Epithelial cell of prostate (primary cell): ENCODE results near the gene PSAT1.

Experiments
- DNase-seq: peaks from one replicate; pipeline ENCODE4 v3.0.0-alpha.2; 2011; ENCODE audit warnings: low read depth, low spot score
- H3K27ac ChIP-seq: fragments of 450-650 bp; 2 replicates; pipeline ENCODE4 v1.5.1; 2017; ENCODE audit warnings: mild to moderate bottlenecking

Gene PSAT1

DNA sequence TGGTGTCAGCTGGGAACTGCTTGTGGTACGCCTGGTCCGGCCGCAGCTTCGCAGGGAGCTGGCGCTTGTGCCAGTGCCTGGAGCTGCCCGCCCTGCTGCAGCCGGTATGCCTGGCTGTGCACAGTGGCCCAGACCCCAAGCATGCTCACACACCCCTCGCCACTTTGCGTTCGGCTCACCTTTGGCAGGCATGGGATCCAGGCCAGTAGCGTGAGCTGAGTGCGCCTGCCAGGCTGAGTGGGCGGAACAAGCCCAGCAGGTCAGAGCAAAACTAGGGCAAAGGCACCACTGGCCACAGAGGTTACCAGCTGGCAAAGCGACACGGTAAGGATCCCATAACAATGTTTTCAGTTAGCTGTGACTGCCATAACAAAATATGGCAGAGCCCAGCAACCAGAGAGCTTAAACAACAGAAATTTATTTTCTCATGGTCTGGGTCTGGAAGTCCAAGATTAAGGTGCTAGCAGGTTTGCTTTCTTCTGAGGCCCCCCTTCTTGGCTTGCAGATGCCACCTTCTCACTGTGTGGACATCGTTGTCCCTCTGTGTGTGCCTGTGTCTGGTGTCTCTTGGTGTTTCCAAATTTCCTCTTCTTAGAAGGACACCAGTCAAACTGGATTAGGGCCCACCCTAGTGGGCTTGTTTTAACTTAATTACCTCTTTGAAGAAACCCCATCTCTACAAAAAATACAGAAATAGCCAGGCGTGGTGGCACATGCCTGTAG, 61.6 kb downstream of the PSAT1 start:
- no peak overlapping the region for H3K27ac ChIP-seq
- no peak for DNase-seq

DNA sequence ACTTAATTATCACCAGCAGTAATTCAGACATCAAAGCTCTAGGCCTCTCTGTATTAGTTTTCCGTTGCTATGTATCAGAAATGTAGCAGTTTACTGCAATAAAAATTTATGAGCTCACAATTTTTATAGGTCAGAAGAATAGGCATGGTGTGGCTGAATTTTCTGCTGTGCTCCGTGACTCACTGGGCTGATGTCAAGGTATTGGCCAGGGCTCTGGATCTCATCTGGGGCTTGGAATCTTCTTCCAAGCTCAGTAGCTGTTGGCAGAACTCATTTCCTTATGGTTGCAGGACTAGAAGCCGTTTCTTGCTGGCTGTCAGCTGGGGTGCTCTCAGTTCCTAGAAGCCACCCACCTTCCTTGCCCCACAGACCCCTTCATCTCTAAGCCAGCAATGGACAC, 66.3 kb downstream of the PSAT1 start:
- no peak for DNase-seq
- no peak overlapping the region for H3K27ac ChIP-seq

DNA sequence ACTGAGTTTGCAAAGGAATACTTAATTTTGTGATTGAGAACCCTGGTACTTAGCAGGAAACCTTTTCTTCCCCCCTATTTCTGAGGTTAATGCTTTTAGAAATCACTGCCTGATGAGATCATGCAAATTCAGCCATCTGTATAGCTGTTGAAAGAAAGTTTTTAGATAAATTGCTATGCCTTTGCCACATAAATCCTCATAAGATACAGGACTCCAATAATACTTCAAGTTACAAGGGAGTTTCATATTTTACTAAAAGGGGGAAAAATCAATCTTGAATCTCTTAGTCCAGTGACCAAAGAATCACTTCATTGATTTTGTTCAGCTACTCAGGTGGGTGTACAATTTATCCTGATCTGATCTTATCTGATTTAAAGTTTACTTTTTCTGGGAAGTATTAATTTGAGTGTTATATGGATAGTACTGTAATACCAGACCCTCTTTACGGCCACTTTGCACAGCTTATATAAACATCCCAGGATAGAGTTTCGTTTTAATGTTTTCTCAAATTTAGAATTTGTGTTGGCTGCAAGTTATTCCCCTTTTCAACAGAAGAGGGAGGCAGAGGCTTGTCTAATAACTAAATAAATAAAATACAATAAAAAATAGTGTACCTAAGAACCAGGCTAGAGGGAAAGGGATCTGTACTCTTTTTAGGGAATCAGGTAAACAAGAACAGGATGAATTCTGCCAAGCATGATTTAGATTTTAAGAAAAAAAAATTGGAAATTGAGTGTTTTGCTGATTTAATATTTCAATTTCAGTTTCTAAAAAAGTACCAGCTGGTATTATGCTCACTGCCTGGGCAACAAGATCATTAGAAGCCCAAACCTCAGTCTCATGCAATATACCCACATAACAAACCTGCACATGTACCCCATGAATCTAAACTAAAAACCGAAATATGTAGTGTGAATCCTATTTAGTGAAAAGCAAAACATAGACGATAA, 69.1 kb downstream of the PSAT1 start:
- no peak overlapping the region for H3K27ac ChIP-seq
- DNase-seq = no peak

- H3K27ac ChIP-seq = no peak overlapping the region
Measured at GRCh38 chr9:78366827-78367226, 69.9 kb downstream of the PSAT1 start.

DNA sequence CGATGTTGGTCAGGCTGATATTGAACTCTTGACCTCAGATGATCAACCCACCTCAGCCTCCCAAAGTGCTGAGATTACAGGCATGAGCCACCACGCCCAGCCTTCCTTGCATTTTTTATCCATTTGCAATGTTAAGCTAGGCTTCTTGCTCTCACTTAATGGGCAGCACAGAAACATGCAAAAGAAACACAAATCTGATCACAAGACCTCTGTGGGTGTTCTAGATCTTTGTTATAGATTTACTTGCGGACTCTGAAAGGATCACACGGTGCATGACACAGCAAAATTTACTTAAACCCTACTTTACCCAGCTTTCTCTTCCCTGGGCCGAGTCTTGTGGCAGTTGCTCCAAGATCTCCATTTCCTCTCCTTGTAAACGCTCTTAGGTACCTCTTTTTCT, 71.3 kb downstream of the PSAT1 start:
- no peak for DNase-seq
- H3K27ac ChIP-seq = no peak overlapping the region

More at GRCh38 chr9:78366827-78367226, 69.9 kb downstream of the PSAT1 start:
- no peak for DNase-seq

GRCh38 chr9:78369639-78370219, 72.8 kb downstream of the PSAT1 start:
- DNase-seq = no peak
- no peak overlapping the region for H3K27ac ChIP-seq

- no peak for DNase-seq
Measured at GRCh38 chr9:78370991-78371390, 74.1 kb downstream of the PSAT1 start.

GRCh38 chr9:78371981-78372380, 75.1 kb downstream of the PSAT1 start:
- DNase-seq = no peak

More at GRCh38 chr9:78370991-78371390, 74.1 kb downstream of the PSAT1 start:
- H3K27ac ChIP-seq = no peak overlapping the region

More at GRCh38 chr9:78371981-78372380, 75.1 kb downstream of the PSAT1 start:
- no peak overlapping the region for H3K27ac ChIP-seq
